Fibroblast of the aortic adventitia (primary cell): ENCODE results near the gene CCDC85A. TPM values are rescaled to one million over a fixed set of nuclear protein-coding genes. Genes with fewer than 3 reads are reported as not detected.
A peak's percentile ranks its signal among the peaks of the same experiment; 100 is the strongest.

Experiments used
- DNase-seq: peaks from one replicate; pipeline ENCODE4 v3.0.0-alpha.2; 2010; ENCODE audit warnings: low read depth
- H3K4me3 ChIP-seq: 2 replicates; pipeline ENCODE4 v1.5.1; 2011; ENCODE audit warnings: low read depth, mild to moderate bottlenecking, control low read depth, low read length, moderate library complexity
- CTCF ChIP-seq: IDR thresholded peaks from 2 replicates; pipeline ENCODE4 v1.5.1; 2011; ENCODE audit warnings: mild to moderate bottlenecking, low read length, control low read depth, inconsistent platforms; ENCODE audit not compliant: insufficient read depth
- total RNA-seq: library from RNA; depleted of rRNA; stranded (reverse); fragments of >200 nt; gene quantifications from 2 replicates; pipeline ENCODE4 v1.2.3, GENCODE V29; 2012; ENCODE audit warnings: low replicate concordance

CCDC85A gene
- total RNA-seq, 1 donor, result 0.45 TPM

GRCh38 chr2:56248965-56249742 is 65.4 kb downstream of the CCDC85A start:
- peak; percentile 35 for DNase-seq

GRCh38 chr2:56250153-56250729 is 66.5 kb downstream of the CCDC85A start:
- no peak for DNase-seq
- H3K4me3 ChIP-seq, result no peak overlapping the region
- no peak for TF ChIP-seq CTCF

More at GRCh38 chr2:56248965-56249742, 65.4 kb downstream of the CCDC85A start:
- H3K4me3 ChIP-seq, result no peak overlapping the region
- TF ChIP-seq CTCF, result no peak

- no peak for TF ChIP-seq CTCF
- no peak for DNase-seq
- H3K4me3 ChIP-seq, result no peak overlapping the region
Observed at GRCh38 chr2:56260415-56260814, 76.6 kb downstream of the CCDC85A start.

GRCh38 chr2:56262241-56262640 is 78.5 kb downstream of the CCDC85A start:
- no peak overlapping the region for H3K4me3 ChIP-seq
- no peak for TF ChIP-seq CTCF
- DNase-seq, result no peak

- TF ChIP-seq CTCF, result no peak
- no peak for DNase-seq
- H3K4me3 ChIP-seq, result no peak overlapping the region
Observed at GRCh38 chr2:56263876-56264275, 80.1 kb downstream of the CCDC85A start.

GRCh38 chr2:56266761-56267414 is 83.1 kb downstream of the CCDC85A start:
- DNase-seq, result no peak
- TF ChIP-seq CTCF, result no peak
- no peak overlapping the region for H3K4me3 ChIP-seq
